Prostate gland (tissue), 2 donors: ENCODE data around the gene NME8.

Experiments used
- POLR2A ChIP-seq: fragments of 450-650 bp; IDR thresholded peaks from one replicate; pipeline ENCODE4 v1.6.1; 2016; ENCODE audit warnings: antibody characterized with exemption, mild to moderate bottlenecking
- TF ChIP-seq, protein P1 (sequence below), 4 experiments: fragments of 200-600 bp in 2 of 4; fragments of 450-650 bp in 2 of 4; sonication (generic) in 2 of 4; IDR thresholded peaks; 1 replicate in 3 of 4; 2 replicates in 1 of 4; pipeline ENCODE4 v1.5.1; 2016 to 2019; ENCODE audit warnings: antibody characterized with exemption in 4 of 4, mild to moderate bottlenecking in 2 of 4, moderate library complexity in 2 of 4

DNA sequence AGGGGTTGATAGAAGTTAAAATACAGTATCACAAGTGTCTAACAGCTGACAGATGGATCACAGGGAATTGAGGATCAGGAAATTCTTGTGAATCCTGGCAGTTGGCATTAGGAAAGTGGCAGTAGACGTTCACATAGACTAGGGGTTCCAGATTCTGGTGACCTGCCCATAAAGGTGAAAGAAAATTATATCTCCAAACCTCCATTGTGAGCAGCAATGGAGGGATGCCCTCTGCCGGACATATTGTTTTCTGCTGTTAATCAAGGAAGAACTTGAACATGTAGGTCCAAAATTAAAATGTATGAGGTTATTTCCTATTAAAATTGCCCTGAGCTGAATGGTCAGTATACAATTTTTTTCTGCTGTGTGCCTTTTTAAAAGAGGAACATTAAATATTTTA, 5.1 kb downstream of the NME8 start:
- TF ChIP-seq, protein P1, sequence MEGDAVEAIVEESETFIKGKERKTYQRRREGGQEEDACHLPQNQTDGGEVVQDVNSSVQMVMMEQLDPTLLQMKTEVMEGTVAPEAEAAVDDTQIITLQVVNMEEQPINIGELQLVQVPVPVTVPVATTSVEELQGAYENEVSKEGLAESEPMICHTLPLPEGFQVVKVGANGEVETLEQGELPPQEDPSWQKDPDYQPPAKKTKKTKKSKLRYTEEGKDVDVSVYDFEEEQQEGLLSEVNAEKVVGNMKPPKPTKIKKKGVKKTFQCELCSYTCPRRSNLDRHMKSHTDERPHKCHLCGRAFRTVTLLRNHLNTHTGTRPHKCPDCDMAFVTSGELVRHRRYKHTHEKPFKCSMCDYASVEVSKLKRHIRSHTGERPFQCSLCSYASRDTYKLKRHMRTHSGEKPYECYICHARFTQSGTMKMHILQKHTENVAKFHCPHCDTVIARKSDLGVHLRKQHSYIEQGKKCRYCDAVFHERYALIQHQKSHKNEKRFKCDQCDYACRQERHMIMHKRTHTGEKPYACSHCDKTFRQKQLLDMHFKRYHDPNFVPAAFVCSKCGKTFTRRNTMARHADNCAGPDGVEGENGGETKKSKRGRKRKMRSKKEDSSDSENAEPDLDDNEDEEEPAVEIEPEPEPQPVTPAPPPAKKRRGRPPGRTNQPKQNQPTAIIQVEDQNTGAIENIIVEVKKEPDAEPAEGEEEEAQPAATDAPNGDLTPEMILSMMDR (IDR thresholded peaks at IDR 0.05): no peak
- no peak for TF ChIP-seq POLR2A
